Mesendoderm (in vitro differentiated cells): ENCODE data around the gene SYNDIG1L.

Experiments used
- DNase-seq: peaks from one replicate; pipeline ENCODE4 v3.0.0; 2013
- H2AK5ac ChIP-seq: 2 replicates; pipeline ENCODE4 v1.6.1; 2013; ENCODE audit warnings: low read length, inconsistent platforms
- H2BK120ac ChIP-seq: 2 replicates; pipeline ENCODE4 v1.6.1; 2013; ENCODE audit warnings: low read depth, mild to moderate bottlenecking, low read length, moderate library complexity, mixed read lengths
- H2BK15ac ChIP-seq: replicated peaks from 2 replicates; pipeline ENCODE4 v1.6.1; 2013; ENCODE audit warnings: low read depth, mild to moderate bottlenecking, moderate library complexity
- H2BK5ac ChIP-seq: 2 replicates; pipeline ENCODE4 v1.6.1; 2013; ENCODE audit warnings: low read length, inconsistent platforms
- H3K18ac ChIP-seq: 2 replicates; pipeline ENCODE4 v1.6.1; 2013; ENCODE audit warnings: mild to moderate bottlenecking, low read length, mixed read lengths
- H3K23ac ChIP-seq: one replicate; pipeline ENCODE4 v1.6.1; 2013; ENCODE audit warnings: low read length
- H3K27ac ChIP-seq: 2 replicates; pipeline ENCODE4 v1.5.1; 2013; ENCODE audit warnings: low read depth, mild to moderate bottlenecking, inconsistent platforms, low read length, moderate library complexity
- H3K27me3 ChIP-seq: 2 replicates; pipeline ENCODE4 v1.6.1; 2013; ENCODE audit warnings: low read length, control low read depth, mild to moderate bottlenecking, inconsistent platforms; ENCODE audit not compliant: insufficient read depth, poor library complexity
- H3K36me3 ChIP-seq: 2 replicates; pipeline ENCODE4 v1.6.1; 2013; ENCODE audit warnings: low read length, inconsistent platforms; ENCODE audit not compliant: control insufficient read depth, insufficient read depth
- H3K4ac ChIP-seq: one replicate; pipeline ENCODE4 v1.6.1; 2013; ENCODE audit warnings: low read depth, mild to moderate bottlenecking, low read length, moderate library complexity
- H3K4me1 ChIP-seq: 2 replicates; pipeline ENCODE4 v1.6.1; 2013; ENCODE audit warnings: low read depth, low read length, inconsistent platforms; ENCODE audit not compliant: control insufficient read depth
- H3K4me2 ChIP-seq: 2 replicates; pipeline ENCODE4 v1.6.1; 2013; ENCODE audit warnings: low read length
- H3K4me3 ChIP-seq: 2 replicates; pipeline ENCODE4 v1.5.1; 2013; ENCODE audit warnings: mild to moderate bottlenecking, low read length
- H3K56ac ChIP-seq: one replicate; pipeline ENCODE4 v1.6.1; 2013; ENCODE audit warnings: low read length
- H3K79me1 ChIP-seq: 2 replicates; pipeline ENCODE4 v1.6.1; 2013; ENCODE audit warnings: low read length, inconsistent platforms
- H3K79me2 ChIP-seq: 2 replicates; pipeline ENCODE4 v1.6.1; 2013; ENCODE audit warnings: mild to moderate bottlenecking, low read length; ENCODE audit not compliant: control insufficient read depth, insufficient read depth
- H3K9ac ChIP-seq: 2 replicates; pipeline ENCODE4 v1.6.1; 2013; ENCODE audit warnings: low read length, inconsistent platforms
- H4K5ac ChIP-seq: one replicate; pipeline ENCODE4 v1.6.1; 2013; ENCODE audit warnings: low read length
- H4K8ac ChIP-seq: one replicate; pipeline ENCODE4 v1.6.1; 2013; ENCODE audit warnings: low read depth, mild to moderate bottlenecking, control low read depth, low read length, moderate library complexity
- WGBS: extraction: QIAGEN DNeasy Blood & Tissue Kit; methylation state at CpG from one replicate; pipeline ENCODE4 v1.1.7; 2013; ENCODE audit warnings: low lambda C conversion rate, missing lambda C conversion rate; ENCODE audit not compliant: insufficient coverage; ENCODE audit errors: extremely low coverage; 5-methylcytosine and 5-hydroxymethylcytosine counted together

Gene SYNDIG1L

GRCh38 chr14:74407021-74407800 lies 18.8 kb downstream of the SYNDIG1L start:
- Histone ChIP-seq H2BK15ac (no peak overlapping the region), H3K4me3 (no peak overlapping the region), H3K4me1 (peaks cover 7% of the 10 kb centered on the region), H3K36me3 (no peaks in the 10 kb centered on the region), H2AK5ac (peak overlapping the region; percentile 86), H3K27me3 (no peaks in the 10 kb centered on the region), H3K79me2 (no peaks in the 10 kb centered on the region), H3K4ac (no peak overlapping the region), H2BK5ac (no peak overlapping the region), H3K9ac (no peak overlapping the region), H3K56ac (peak overlapping the region; percentile 47), H4K8ac (no peak overlapping the region), H3K27ac (no peak overlapping the region), H3K4me2 (no peak overlapping the region), H3K18ac (peak overlapping the region; percentile 6), H3K23ac (no peak overlapping the region), H3K79me1 (no peaks in the 10 kb centered on the region), H4K5ac (no peak overlapping the region), H2BK120ac (no peak overlapping the region)
- DNase-seq = no peak
- no CpG with 5 or more reads among the region's 17 CpGs for WGBS

- no CpG with 5 or more reads among the region's 4 CpGs for WGBS
- H3K56ac ChIP-seq = peak overlapping the region; percentile 36
These were observed 20.3 kb downstream of the SYNDIG1L start for GRCh38 chr14:74405663-74406062.

GRCh38 chr14:74404435-74404834 lies 21.6 kb downstream of the SYNDIG1L start:
- Histone ChIP-seq H3K9ac (no peak overlapping the region), H2BK15ac (no peak overlapping the region), H3K56ac (no peak overlapping the region), H3K27ac (no peak overlapping the region), H3K79me2 (no peaks in the 10 kb centered on the region), H2AK5ac (no peak overlapping the region), H3K4me3 (no peak overlapping the region), H3K4ac (no peak overlapping the region), H2BK120ac (no peak overlapping the region), H4K8ac (no peak overlapping the region), H4K5ac (no peak overlapping the region), H3K23ac (no peak overlapping the region), H3K18ac (no peak overlapping the region), H3K4me1 (peaks cover 22% of the 10 kb centered on the region), H3K79me1 (no peaks in the 10 kb centered on the region), H2BK5ac (no peak overlapping the region), H3K36me3 (no peaks in the 10 kb centered on the region), H3K4me2 (no peak overlapping the region), H3K27me3 (no peaks in the 10 kb centered on the region)
- no CpG with 5 or more reads among the region's 7 CpGs for whole genome bisulfite sequencing
- DNase-seq = no peak

More at GRCh38 chr14:74405663-74406062, 20.3 kb downstream of the SYNDIG1L start:
- Histone ChIP-seq H3K4me3 (no peak overlapping the region), H3K4ac (no peak overlapping the region), H2BK15ac (no peak overlapping the region), H4K5ac (no peak overlapping the region), H3K18ac (no peak overlapping the region), H3K9ac (no peak overlapping the region), H3K27ac (no peak overlapping the region), H3K27me3 (no peaks in the 10 kb centered on the region), H2BK120ac (no peak overlapping the region), H2AK5ac (peak overlapping the region; percentile 79), H4K8ac (no peak overlapping the region), H3K36me3 (no peaks in the 10 kb centered on the region), H3K79me1 (no peaks in the 10 kb centered on the region), H3K23ac (no peak overlapping the region), H3K4me1 (peaks cover 17% of the 10 kb centered on the region), H3K79me2 (no peaks in the 10 kb centered on the region), H3K4me2 (no peak overlapping the region), H2BK5ac (no peak overlapping the region)
- DNase-seq = no peak

GRCh38 chr14:74403619-74404417 lies 22.2 kb downstream of the SYNDIG1L start:
- H3K4me3 ChIP-seq = no peak overlapping the region
- H3K36me3 ChIP-seq = no peaks in the 10 kb centered on the region
- no peak overlapping the region for H4K5ac ChIP-seq
- no peak overlapping the region for H3K27ac ChIP-seq
- H3K4me2 ChIP-seq = no peak overlapping the region
- no peak overlapping the region for H3K4ac ChIP-seq
- H3K27me3 ChIP-seq = no peaks in the 10 kb centered on the region
- no peaks in the 10 kb centered on the region for H3K79me2 ChIP-seq
- no peak overlapping the region for H3K9ac ChIP-seq
- no peak overlapping the region for H3K56ac ChIP-seq
- H3K79me1 ChIP-seq = no peaks in the 10 kb centered on the region
- no peak overlapping the region for H2BK120ac ChIP-seq
- H3K4me1 ChIP-seq = peaks cover 24% of the 10 kb centered on the region
- no peak overlapping the region for H3K23ac ChIP-seq
- H2BK15ac ChIP-seq = no peak overlapping the region
- H4K8ac ChIP-seq = no peak overlapping the region
- WGBS = no CpG with 5 or more reads among the region's 12 CpGs
- no peak overlapping the region for H2AK5ac ChIP-seq
- H2BK5ac ChIP-seq = no peak overlapping the region
- no peak for DNase-seq
- H3K18ac ChIP-seq = no peak overlapping the region

- no peak for DNase-seq
These were observed 23.4 kb downstream of the SYNDIG1L start for GRCh38 chr14:74402401-74403251.

More at GRCh38 chr14:74402401-74403251, 23.4 kb downstream of the SYNDIG1L start:
- H2BK120ac ChIP-seq = peak overlapping the region; percentile 10
- no peak overlapping the region for H4K8ac ChIP-seq
- peak overlapping the region; percentile 33 for H3K27ac ChIP-seq
- no peak overlapping the region for H3K23ac ChIP-seq
- H3K36me3 ChIP-seq = no peaks in the 10 kb centered on the region
- H3K79me1 ChIP-seq = no peaks in the 10 kb centered on the region
- no peak overlapping the region for H4K5ac ChIP-seq
- no peak overlapping the region for H3K4me2 ChIP-seq
- no peak overlapping the region for H3K4me3 ChIP-seq
- no peak overlapping the region for H2BK15ac ChIP-seq
- no CpG with 5 or more reads among the region's 10 CpGs for WGBS
- no peaks in the 10 kb centered on the region for H3K79me2 ChIP-seq
- peaks cover 24% of the 10 kb centered on the region for H3K4me1 ChIP-seq
- peak overlapping the region; percentile 55 for H2BK5ac ChIP-seq
- H3K4ac ChIP-seq = peak overlapping the region; percentile 57
- H2AK5ac ChIP-seq = peak overlapping the region; percentile 35
- H3K9ac ChIP-seq = peak overlapping the region; percentile 33
- peak overlapping the region; percentile 15 for H3K18ac ChIP-seq
- H3K27me3 ChIP-seq = no peaks in the 10 kb centered on the region
- peak overlapping the region; percentile 69 for H3K56ac ChIP-seq
